Calu3 (cell line): ENCODE data around the gene BANK1. TPM values are rescaled to one million over a fixed set of nuclear protein-coding genes. Genes with fewer than 3 reads are reported as not detected.
A peak's percentile ranks its signal among the peaks of the same experiment; 100 is the strongest.

Experiments
- BruUV-seq: library from RNA; stranded (reverse); fragments of 400-500 nt; replicated peaks from 2 replicates; lab custom pipeline; 2021; lab: Mats Ljungman, UMichigan
- CTCF ChIA-PET: fragments of 300-600 bp; sonication (Branson Sonifier 250); formaldehyde crosslinking; loops from one replicate; lab custom pipeline; 2022; ENCODE audit warnings: antibody characterized with exemption; lab: Charles Lee
- DNase-seq: peaks from one replicate; pipeline ENCODE4 v3.0.0; 2022
- H3K27ac Mint-ChIP-seq: one replicate; pipeline ENCODE4 v1.8.0; 2022; ENCODE audit warnings: mixed read lengths; ENCODE audit not compliant: unreplicated experiment
- H3K27me3 Mint-ChIP-seq: one replicate; pipeline ENCODE4 v1.8.0; 2022; ENCODE audit warnings: mixed read lengths; ENCODE audit not compliant: unreplicated experiment
- H3K36me3 Mint-ChIP-seq: one replicate; pipeline ENCODE4 v1.8.0; 2022; ENCODE audit warnings: mild to moderate bottlenecking, moderate library complexity, mixed read lengths; ENCODE audit not compliant: insufficient read depth, unreplicated experiment
- H3K4me1 Mint-ChIP-seq: one replicate; pipeline ENCODE4 v1.8.0; 2022; ENCODE audit warnings: mild to moderate bottlenecking, low read depth, mixed read lengths; ENCODE audit not compliant: unreplicated experiment
- H3K4me3 Mint-ChIP-seq: one replicate; pipeline ENCODE4 v1.8.0; 2022; ENCODE audit warnings: mild to moderate bottlenecking, low read depth, moderate library complexity, mixed read lengths; ENCODE audit not compliant: unreplicated experiment
- H3K9me3 Mint-ChIP-seq: one replicate; pipeline ENCODE4 v1.8.0; 2022; ENCODE audit warnings: low read depth, mixed read lengths; ENCODE audit not compliant: unreplicated experiment
- CTCF ChIP-seq: fragments of 200-600 bp; IDR thresholded peaks from one replicate; pipeline ENCODE4 v1.8.0; 2022; ENCODE audit warnings: antibody characterized with exemption; ENCODE audit not compliant: unreplicated experiment
- intact Hi-C: fragments of 100-400 bp; cut with micrococcal nuclease; formaldehyde crosslinking; loops from one replicate; pipeline ENCODE4 v1.10.0; 2022; ENCODE audit not compliant: unreplicated experiment
- total RNA-seq: library from RNA; stranded (reverse); gene quantifications from 2 replicates; pipeline ENCODE4 v1.2.3, GENCODE V29; 2022

The BANK1 gene
- total RNA-seq, 1 experiment from 2014 or later: 6.4 TPM

- no peaks in the 10 kb centered on the region for H3K36me3 Mint-ChIP-seq
- no peak for DNase-seq
- CTCF ChIA-PET: no interaction called here
- H3K9me3 Mint-ChIP-seq: no peaks in the 10 kb centered on the region
- peaks cover 26% of the 10 kb centered on the region for H3K4me1 Mint-ChIP-seq
- H3K27ac Mint-ChIP-seq: no peak overlapping the region
- no peaks in the 10 kb centered on the region for H3K27me3 Mint-ChIP-seq
- no TSS peak for BruUV-seq
- intact Hi-C loops: no loop called here
- no peak for TF ChIP-seq CTCF
- H3K4me3 Mint-ChIP-seq: no peak overlapping the region
Observed at GRCh38 chr4:101833480-101833879, 43.0 kb downstream of the BANK1 start.

GRCh38 chr4:101835121-101835904, 44.8 kb downstream of the BANK1 start:
- CTCF ChIA-PET: no interaction called here
- H3K36me3 Mint-ChIP-seq: no peaks in the 10 kb centered on the region
- H3K4me1 Mint-ChIP-seq: peaks cover 26% of the 10 kb centered on the region
- TF ChIP-seq CTCF: no peak
- peak overlapping the region; percentile 62 for H3K27ac Mint-ChIP-seq
- BruUV-seq: no TSS peak
- peak overlapping the region; percentile 15 for H3K4me3 Mint-ChIP-seq
- peak; percentile 57 for DNase-seq
- intact Hi-C loops: no loop called here
- no peaks in the 10 kb centered on the region for H3K9me3 Mint-ChIP-seq
- H3K27me3 Mint-ChIP-seq: no peaks in the 10 kb centered on the region

GRCh38 chr4:101843054-101843453, 52.5 kb downstream of the BANK1 start:
- no peak for DNase-seq
- CTCF ChIA-PET: no interaction called here
- Mint-ChIP-seq H3K4me1 (no peaks in the 10 kb centered on the region), H3K36me3 (no peaks in the 10 kb centered on the region), H3K9me3 (no peaks in the 10 kb centered on the region), H3K27me3 (no peaks in the 10 kb centered on the region), H3K4me3 (no peak overlapping the region), H3K27ac (no peak overlapping the region)
- BruUV-seq: no TSS peak
- no peak for TF ChIP-seq CTCF
- intact Hi-C loops: no loop called here

GRCh38 chr4:101846550-101846949, 56.0 kb downstream of the BANK1 start:
- no peak for DNase-seq
- CTCF ChIA-PET: no interaction called here
- TF ChIP-seq CTCF: no peak
- Mint-ChIP-seq H3K27me3 (no peaks in the 10 kb centered on the region), H3K4me3 (no peak overlapping the region), H3K4me1 (peaks cover 7% of the 10 kb centered on the region), H3K36me3 (no peaks in the 10 kb centered on the region), H3K9me3 (no peaks in the 10 kb centered on the region), H3K27ac (no peak overlapping the region)
- BruUV-seq: no TSS peak
- intact Hi-C loops: no loop called here
